ENCODE measurements around the gene KLHL40. TPM values are rescaled to one million over a fixed set of nuclear protein-coding genes. Genes with fewer than 3 reads are reported as not detected.

KLHL40 gene
- total RNA-seq, 4 donors from 2014 or later, result not detected

- no peaks in the 10 kb centered on the region for H3K36me3 ChIP-seq
- H3K27ac ChIP-seq, result peak within 1 kb of the TSS in 2 of 3 donors; percentile 39 to 60
- intact Hi-C loops (cut with DNase I), result no loop called here
- H3K9me3 ChIP-seq, result no peaks in the 10 kb centered on the region
- 20 to 40% methylated on average over 12 to 19 of the region's 21 CpGs for WGBS, 2 donors
- no peaks in the 10 kb centered on the region for H3K27me3 ChIP-seq
- no peak for TF ChIP-seq CTCF (IDR thresholded peaks at IDR 0.05)
- peaks cover 14 to 27% of the 10 kb centered on the region in 2 donors for H3K4me1 ChIP-seq
- H3K4me3 ChIP-seq (replicated peaks in 1 of 3), result peak within 1 kb of the TSS in 1 of 3 donors; percentile 1
- DNase-seq, result peak; percentile 76 to 81
These were observed 17.0 kb downstream of the KLHL40 start, which contains the start of gene HHATL for GRCh38 chr3:42702066-42702951. TSS of gene HHATL (minus strand) at chr3:42702798. CDS start at chr3:42700826, 1,972 bp downstream.

GRCh38 chr3:42702982-42703694, 17.8 kb downstream of the KLHL40 start:
- Histone ChIP-seq H3K36me3 (no peaks in the 10 kb centered on the region), H3K27ac (peak overlapping the region in 1 of 3 donors; percentile 39), H3K4me3 (replicated peaks in 1 of 3) (peak overlapping the region in 1 of 3 donors; percentile 1), H3K4me1 (peaks cover 14 to 27% of the 10 kb centered on the region in 2 donors), H3K27me3 (no peaks in the 10 kb centered on the region), H3K9me3 (no peaks in the 10 kb centered on the region)
- peak in 1 of 2 donors; percentile 24 for DNase-seq
- WGBS, 2 donors, result 72% methylated on average over 3 to 5 of the region's 6 CpGs
- intact Hi-C loops (cut with DNase I), result no loop called here
- TF ChIP-seq POLR2A (IDR thresholded peaks at IDR 0.05) (no peak), CTCF (IDR thresholded peaks at IDR 0.05) (no peak)

GRCh38 chr3:42703695-42704025, 18.3 kb downstream of the KLHL40 start:
- no peak overlapping the region for H3K4me3 ChIP-seq (replicated peaks in 1 of 3)
- WGBS, 2 donors, result 78 to 100% methylated on average over 3 to 5 of the region's 5 CpGs

GRCh38 chr3:42704136-42704841, 19.0 kb downstream of the KLHL40 start:
- Histone ChIP-seq H3K27ac (no peak overlapping the region), H3K4me1 (peaks cover 14 to 27% of the 10 kb centered on the region in 2 donors), H3K27me3 (no peaks in the 10 kb centered on the region), H3K36me3 (no peaks in the 10 kb centered on the region), H3K9me3 (no peaks in the 10 kb centered on the region), H3K4me3 (replicated peaks in 1 of 3) (no peak overlapping the region)
- intact Hi-C loops (cut with DNase I), result no loop called here
- TF ChIP-seq POLR2A (IDR thresholded peaks at IDR 0.05), result no peak
- TF ChIP-seq CTCF (IDR thresholded peaks at IDR 0.05), result no peak
- DNase-seq, result no peak
- 92 to 94% methylated on average over 7 to 8 of the region's 8 CpGs for WGBS, 2 donors

More at GRCh38 chr3:42703695-42704025, 18.3 kb downstream of the KLHL40 start:
- Histone ChIP-seq H3K27me3 (no peaks in the 10 kb centered on the region), H3K36me3 (no peaks in the 10 kb centered on the region), H3K9me3 (no peaks in the 10 kb centered on the region), H3K4me1 (peaks cover 14 to 27% of the 10 kb centered on the region in 2 donors), H3K27ac (no peak overlapping the region)
- TF ChIP-seq CTCF (IDR thresholded peaks at IDR 0.05) (no peak), POLR2A (IDR thresholded peaks at IDR 0.05) (no peak)
- no peak for DNase-seq
- intact Hi-C loops (cut with DNase I), result no loop called here

Data from thyroid gland (tissue), 4 donors.